Measurements from ENCODE around the gene TMEM201.

TMEM201 gene

GRCh38 chr1:9654051-9654833 is 65.5 kb downstream of the TMEM201 start:
- DNase-seq (ENCODE audit: low read depth) = no peak

DNA sequence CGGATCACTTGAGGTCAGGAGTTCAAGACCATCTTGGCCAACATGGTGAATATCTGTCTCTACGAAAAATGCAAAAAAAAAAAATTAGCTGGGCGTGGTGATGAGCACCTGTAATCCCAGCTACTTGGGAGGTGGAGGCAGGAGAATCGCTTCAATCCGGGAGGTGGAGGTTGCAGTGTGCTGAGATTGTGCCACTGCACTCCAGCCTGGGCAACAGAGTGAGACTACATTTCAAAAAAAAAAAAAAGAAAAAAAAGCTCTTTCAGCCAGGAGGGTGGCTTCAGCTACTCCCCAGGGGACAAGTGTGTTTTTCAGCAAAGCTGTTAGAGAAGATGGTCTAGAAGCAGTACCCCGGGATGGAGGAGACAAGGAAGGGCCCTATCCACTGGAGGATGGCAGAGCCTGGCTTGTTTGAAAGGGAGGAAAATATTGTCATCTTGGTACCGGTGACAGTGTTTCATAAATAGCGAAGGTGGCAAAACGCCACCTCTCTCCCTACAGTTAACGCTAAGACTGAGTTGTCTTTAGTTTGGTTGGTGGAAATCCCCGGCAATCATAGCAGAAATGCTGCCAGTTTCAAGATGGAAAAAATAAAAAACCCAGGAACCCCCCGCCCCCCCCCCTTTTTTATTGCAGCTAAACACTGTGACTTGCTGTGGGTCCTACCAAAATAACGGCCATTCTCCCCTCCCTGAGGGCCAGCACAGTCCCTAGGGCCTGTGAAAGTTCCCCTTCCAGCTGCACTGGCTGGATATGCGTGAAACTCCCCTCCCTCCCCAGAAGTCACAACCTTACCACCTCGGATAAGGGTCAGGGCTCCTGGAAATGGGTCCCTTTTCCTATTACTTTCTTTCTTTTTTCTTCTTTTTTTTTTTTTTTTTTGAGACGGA is 66.4 kb downstream of the TMEM201 start:
- DNase-seq (ENCODE audit: low read depth) = no peak

- DNase-seq (ENCODE audit: low read depth) = no peak
Observed at GRCh38 chr1:9655836-9656235, 67.1 kb downstream of the TMEM201 start.

DNA sequence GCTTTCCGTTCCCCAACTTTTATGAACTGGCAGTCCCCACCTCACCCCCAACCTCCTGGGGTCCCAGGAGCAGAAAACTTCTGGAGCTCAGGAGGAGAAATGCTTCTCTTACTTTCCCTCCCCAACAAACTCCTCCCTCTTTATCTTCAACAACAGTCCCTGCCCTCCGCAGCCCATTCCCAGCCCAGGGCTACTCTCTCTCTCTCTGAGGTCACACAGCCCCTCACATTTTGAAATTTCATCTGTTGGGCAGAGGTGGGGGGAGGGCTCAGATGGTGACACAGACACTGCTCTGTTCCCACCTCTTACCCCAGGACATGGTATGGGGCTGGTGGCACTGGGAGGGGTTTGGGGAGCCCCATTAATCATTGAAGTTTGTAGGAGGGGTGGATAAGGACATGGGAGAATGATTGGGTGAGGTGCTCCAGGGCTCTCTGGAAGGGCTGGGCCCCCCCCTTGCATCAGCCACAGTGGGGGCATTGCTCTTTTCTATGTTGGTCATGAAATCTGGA is 68.9 kb downstream of the TMEM201 start:
- no peak for DNase-seq (ENCODE audit: low read depth)

GRCh38 chr1:9658199-9658598 is 69.5 kb downstream of the TMEM201 start:
- no peak for DNase-seq (ENCODE audit: low read depth)

DNA sequence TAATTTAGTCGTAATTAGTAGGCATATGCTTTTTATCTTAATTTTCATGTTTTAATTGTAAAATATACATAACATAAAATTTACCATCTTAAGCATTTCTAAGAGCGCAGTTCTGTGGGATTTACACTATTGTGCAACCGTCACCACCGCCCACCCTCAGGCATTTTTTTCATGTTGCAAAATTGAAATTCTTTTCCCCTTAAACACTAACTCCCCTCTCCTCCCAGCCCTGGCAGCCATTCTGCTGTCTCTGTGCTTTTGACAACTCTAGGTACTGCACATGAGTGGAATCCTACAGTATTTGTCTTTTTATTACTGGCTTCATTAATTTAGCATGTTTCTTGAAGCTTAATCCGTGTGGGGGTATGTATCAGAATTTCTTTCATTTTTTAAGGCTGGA is 70.6 kb downstream of the TMEM201 start:
- DNase-seq (ENCODE audit: low read depth) = no peak

DNA sequence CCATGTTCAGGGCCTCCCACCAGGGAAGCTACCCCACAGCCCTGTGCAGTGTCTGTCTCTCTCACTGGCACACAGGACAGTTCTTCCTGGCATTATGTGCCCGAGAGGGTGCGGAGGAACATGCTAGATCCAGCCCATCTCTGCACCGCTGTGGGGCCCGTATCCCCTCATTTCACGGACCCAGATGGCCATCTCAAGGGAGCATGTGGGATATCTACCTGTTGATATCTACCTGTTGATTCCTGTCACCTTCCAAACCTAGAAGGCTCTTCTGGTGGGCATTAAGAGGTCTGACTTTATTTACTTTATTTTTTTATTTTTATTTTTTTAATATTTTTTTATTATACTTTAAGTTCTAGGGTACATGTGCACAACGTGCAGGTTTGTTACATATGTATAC is 74.5 kb downstream of the TMEM201 start:
- DNase-seq (ENCODE audit: low read depth) = no peak
